HG03558 (cell line): ENCODE data around the gene TNFAIP6.
"Not testable (repeated sequence)": the region's sequence is repeated elsewhere in the genome, so short reads cannot be mapped to it uniquely, and the experiment has no call there.

Experiments
- ATAC-seq: cut with Tn5 transposase; IDR thresholded peaks from one replicate; pipeline ENCODE4 v1.9.1; 2021; ENCODE audit warnings: moderate number of reproducible peaks; ENCODE audit not compliant: unreplicated experiment; ENCODE audit errors: extremely low read depth

The TNFAIP6 gene

DNA sequence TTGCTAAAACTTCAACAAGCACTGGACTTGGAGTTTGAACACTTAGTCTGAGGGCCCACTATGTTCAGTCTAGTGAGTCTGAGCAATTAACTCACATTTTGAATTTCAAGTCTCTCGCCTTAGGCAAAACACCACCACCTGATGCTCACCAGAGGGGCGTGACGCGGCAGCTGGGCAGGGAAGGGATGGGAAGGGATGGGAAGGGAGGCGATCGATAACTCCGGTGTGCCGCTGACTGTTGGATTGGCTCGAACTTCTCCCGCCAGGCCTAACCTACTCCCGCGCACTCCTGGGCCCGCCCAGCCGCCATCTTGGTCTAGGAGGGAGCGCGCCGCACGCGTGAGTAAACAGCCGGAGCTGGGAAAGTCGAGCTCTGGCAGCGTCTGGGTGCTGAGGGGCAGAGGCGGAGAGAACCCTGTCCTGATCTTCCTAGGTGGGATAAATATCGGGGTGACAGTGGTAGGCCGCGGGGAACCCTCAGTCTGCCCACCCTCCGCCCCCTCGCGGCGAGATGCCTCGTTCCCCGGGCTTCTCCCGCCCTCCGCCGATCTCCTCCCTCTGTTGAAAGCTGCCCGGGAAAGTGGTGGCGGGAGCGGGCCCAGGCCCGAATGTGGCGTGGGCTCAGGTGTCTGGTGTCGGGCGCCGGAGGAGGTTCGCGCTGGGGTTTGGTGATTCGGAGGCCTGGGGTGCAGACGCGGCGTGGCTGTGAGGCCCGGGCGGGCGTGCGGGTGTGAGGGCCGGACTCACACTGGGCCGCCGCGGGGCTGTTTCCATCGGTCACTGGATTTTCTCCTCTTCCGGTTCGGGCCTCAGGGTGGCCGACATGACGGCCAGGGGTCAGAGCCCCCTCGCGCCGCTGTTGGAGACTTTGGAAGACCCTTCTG is 52.5 kb downstream of the TNFAIP6 start, which contains the start of gene RIF1:
RIF1 (plus strand) TSS at position 302 of the 884 bp plus-strand sequence; CDS start at position 824, 522 bp downstream.
- ATAC-seq = peak; percentile 62

DNA sequence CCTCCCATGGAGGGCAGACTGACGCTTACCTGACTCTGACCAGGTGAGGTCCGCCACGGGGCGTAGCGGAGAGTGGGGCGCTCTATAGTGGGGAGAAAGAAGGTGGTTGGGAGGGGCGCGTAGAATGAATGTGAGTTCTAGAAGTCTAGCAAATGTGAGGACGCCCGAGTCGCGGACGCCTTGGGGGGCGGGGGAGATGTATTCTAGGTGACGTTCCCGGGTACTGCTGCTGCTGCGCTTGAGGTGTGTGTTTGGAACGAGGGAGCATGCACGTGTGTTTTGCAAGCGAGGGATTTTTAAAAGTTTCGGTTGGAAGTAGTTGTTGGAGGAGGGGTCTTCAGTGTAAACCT is 53.1 kb downstream of the TNFAIP6 start:
- peak; percentile 26 for ATAC-seq

DNA sequence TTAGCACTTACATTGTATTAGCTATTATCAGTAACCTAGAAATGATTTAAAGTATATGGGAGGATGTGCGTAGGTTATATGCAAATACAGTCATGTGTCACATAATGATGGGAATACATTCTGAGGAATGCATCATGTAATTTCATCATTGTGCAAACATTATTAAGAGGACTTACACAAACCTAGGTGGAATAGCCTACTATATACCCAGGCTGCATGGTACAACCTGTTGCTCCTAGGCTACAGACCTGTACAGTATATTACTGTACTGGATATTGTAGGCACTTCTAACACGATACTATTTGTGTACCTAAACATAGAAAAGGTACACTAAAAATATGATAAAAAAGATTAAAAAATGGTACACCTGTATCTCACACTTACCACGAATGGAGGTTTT is 60.3 kb downstream of the TNFAIP6 start:
- no peak for ATAC-seq

DNA sequence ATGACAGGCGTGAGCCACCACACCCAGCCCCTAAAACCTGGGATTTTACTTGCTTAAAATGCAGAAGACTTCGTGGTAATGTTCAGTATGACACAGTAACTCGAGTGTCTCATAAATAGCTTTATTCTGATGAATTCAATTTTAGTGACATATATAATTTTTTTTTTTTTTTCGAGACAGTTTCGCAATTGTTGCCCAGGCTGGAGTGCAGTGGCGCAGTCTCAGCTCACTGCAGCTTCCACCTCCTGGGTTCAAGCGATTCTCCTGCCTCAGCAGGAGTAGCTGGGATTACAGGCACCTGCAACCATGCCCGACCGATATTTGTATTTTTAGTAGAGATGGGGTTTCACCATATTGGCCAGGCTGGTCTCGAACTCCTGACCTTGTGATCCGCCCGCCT is 64.3 kb downstream of the TNFAIP6 start:
- not testable (repeated sequence) for ATAC-seq

DNA sequence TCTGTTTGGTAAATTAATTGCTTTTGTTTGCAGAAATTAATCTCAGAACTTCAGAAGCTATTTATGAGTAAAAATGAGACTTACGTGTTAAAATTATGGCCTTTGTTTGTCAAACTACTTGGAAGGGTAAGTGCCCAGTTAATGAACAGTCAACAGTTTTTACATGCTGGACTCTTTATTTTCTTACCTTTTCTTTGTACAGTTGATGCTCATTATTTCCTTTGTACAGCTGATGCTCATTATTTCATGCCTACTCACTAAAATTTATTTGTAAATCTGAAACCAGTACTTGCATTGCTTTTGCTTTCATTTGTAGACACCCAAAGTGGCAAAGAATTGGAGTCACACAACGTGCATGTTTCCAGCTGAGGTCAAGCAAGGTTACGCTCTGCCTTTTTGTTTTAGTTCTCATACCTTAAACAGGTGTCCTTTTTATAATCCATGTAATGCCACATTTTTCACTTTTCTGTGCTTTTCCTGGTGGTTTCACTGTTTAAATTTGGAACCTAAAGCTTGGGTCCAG is 65.6 kb downstream of the TNFAIP6 start:
- peak; percentile 78 for ATAC-seq

DNA sequence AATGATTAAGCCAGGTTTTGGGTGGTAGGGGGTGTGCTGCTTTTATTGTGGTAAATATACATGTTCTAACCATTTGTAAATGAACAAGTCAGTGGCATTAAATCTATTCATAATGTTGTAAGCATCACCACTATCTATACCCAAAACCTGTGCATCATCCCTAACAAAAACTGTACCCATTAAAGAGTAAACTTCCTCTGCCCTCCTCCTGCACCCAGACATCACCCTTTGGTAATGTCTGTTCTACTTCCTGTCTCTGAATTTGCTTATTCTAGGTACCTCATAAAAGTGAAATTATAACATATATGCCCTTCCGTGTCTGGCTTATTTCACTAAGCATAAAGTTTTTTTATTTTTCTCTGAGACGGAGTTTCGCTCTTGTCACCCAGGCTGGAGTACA is 66.4 kb downstream of the TNFAIP6 start:
- ATAC-seq = no peak
